ENCODE measurements around the gene WWOX. TPM values are rescaled to one million over a fixed set of nuclear protein-coding genes. Genes with fewer than 3 reads are reported as not detected.

The WWOX gene
- total RNA-seq, 1 experiment from 2014 or later, result 15.6 TPM

DNA sequence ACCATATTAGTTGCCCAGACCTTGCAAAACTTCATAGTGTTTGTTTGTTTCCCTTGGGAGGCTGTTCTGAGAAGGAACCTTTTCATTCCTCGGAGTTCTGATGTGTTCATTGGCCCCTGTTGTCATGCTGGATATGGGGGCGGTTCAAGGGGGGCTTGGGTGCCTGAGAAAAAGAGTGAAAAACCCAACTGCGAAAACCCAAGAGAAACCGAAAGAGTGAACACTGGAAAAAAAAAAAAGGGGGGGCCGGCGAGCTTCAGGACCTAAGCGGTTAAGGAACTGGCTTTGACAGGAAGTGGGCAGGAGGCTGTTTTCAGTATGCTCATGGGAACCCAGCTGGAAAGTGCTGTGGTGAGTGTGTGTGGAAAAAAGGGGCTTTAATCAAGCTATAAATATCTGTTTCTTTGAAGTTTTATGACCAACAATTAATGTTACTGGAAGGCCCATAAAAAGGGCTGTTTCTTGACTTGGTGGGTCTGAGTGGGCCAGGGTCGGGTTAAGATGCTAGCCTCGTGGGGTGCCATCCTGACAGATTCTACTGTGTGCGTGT, 990.4 kb downstream of the WWOX start:
- Histone ChIP-seq H2BK15ac (ENCODE audit: low read depth, low read length) (no peak overlapping the region), H3K9me3 (ENCODE audit: control insufficient read depth, low read depth, low read length) (no peaks in the 10 kb centered on the region), H3K9ac (ENCODE audit: extremely low read depth, insufficient read length, low read length) (no peak overlapping the region), H3K56ac (ENCODE audit: insufficient read length, low read depth, low read length) (no peak overlapping the region), H3K18ac (ENCODE audit: insufficient read length, low read depth, low read length) (no peak overlapping the region), H3K27me3 (ENCODE audit: insufficient read depth, low read length) (no peaks in the 10 kb centered on the region), H3K4me2 (ENCODE audit: insufficient read depth, insufficient read length, low read length) (no peak overlapping the region), H3K4me1 (ENCODE audit: insufficient read depth, low read length) (no peaks in the 10 kb centered on the region), H4K8ac (replicated peaks; ENCODE audit: insufficient read length, low read depth, low read length) (no peak overlapping the region), H3K14ac (ENCODE audit: insufficient read depth, low read length) (no peak overlapping the region), H3K23me2 (ENCODE audit: insufficient read length, low read depth, low read length, poor library complexity, severe bottlenecking) (no peaks in the 10 kb centered on the region), H2BK20ac (ENCODE audit: low read depth, low read length, poor library complexity, severe bottlenecking) (no peak overlapping the region), H2AK5ac (ENCODE audit: insufficient read length, low read length) (no peak overlapping the region), H4K91ac (ENCODE audit: insufficient read length, low read depth, low read length) (no peak overlapping the region), H3K4ac (ENCODE audit: low read depth, low read length) (no peak overlapping the region), H2BK5ac (ENCODE audit: insufficient read length, low read length) (no peak overlapping the region), H3K79me1 (ENCODE audit: insufficient read depth, low read depth, low read length, poor library complexity, severe bottlenecking) (no peaks in the 10 kb centered on the region), H2BK12ac (ENCODE audit: insufficient read length, low read depth, low read length) (no peak overlapping the region), H3K23ac (ENCODE audit: insufficient read length, low read depth, low read length) (no peak overlapping the region), H3K79me2 (ENCODE audit: insufficient read depth, low read length) (no peaks in the 10 kb centered on the region), H4K20me1 (ENCODE audit: control insufficient read depth, insufficient read depth, insufficient read length) (no peaks in the 10 kb centered on the region), H2BK120ac (ENCODE audit: low read depth, low read length, poor library complexity, severe bottlenecking) (no peak overlapping the region), H2AFZ (ENCODE audit: low read length) (no peak overlapping the region), H3K27ac (ENCODE audit: insufficient read length, low read depth, low read length) (no peak overlapping the region), H4K5ac (ENCODE audit: insufficient read length, low read depth, low read length) (no peak overlapping the region), H3T11ph (ENCODE audit: low read length) (no peak overlapping the region)
- Mint-ChIP-seq H3K4me3 (no peak overlapping the region), H3K27ac (no peak overlapping the region), H3K36me3 (ENCODE audit: insufficient read depth in 1 of 3, low read depth in 3 of 3) (no peaks in the 10 kb centered on the region), H3K9me3 (no peaks in the 10 kb centered on the region), H3K27me3 (ENCODE audit: low read depth) (peaks cover 3% of the 10 kb centered on the region; the same call in 1 of the 2 replicates), H3K4me1 (peaks cover 0 to 2% of the 10 kb centered on the region in 2 experiments; a peak in 1 of 4 replicates)
- no CpG with 5 or more reads among the region's 10 CpGs for WGBS (ENCODE audit: extremely low coverage, insufficient read length, low lambda C conversion rate)
- TF ChIP-seq, protein P1, sequence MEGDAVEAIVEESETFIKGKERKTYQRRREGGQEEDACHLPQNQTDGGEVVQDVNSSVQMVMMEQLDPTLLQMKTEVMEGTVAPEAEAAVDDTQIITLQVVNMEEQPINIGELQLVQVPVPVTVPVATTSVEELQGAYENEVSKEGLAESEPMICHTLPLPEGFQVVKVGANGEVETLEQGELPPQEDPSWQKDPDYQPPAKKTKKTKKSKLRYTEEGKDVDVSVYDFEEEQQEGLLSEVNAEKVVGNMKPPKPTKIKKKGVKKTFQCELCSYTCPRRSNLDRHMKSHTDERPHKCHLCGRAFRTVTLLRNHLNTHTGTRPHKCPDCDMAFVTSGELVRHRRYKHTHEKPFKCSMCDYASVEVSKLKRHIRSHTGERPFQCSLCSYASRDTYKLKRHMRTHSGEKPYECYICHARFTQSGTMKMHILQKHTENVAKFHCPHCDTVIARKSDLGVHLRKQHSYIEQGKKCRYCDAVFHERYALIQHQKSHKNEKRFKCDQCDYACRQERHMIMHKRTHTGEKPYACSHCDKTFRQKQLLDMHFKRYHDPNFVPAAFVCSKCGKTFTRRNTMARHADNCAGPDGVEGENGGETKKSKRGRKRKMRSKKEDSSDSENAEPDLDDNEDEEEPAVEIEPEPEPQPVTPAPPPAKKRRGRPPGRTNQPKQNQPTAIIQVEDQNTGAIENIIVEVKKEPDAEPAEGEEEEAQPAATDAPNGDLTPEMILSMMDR (conservative IDR thresholded peaks at IDR 0.05), result no peak
- DNase-seq, result no peak
